Type B pancreatic cell (in vitro differentiated cells): Measurements from ENCODE around the gene TBC1D23. TPM values are rescaled to one million over a fixed set of nuclear protein-coding genes. Genes with fewer than 3 reads are reported as not detected.

ENCODE experiments used
- DNase-seq: peaks from one replicate; pipeline ENCODE4 v3.0.0; 2021; ENCODE audit warnings: mixed read lengths; ENCODE audit not compliant: unreplicated experiment; ENCODE audit errors: extremely low spot score
- H3K27ac Mint-ChIP-seq: 2 replicates; pipeline ENCODE4 v1.8.0; 2021; ENCODE audit warnings: mild to moderate bottlenecking, mixed read lengths
- H3K27me3 Mint-ChIP-seq: 2 replicates; pipeline ENCODE4 v1.8.0; 2021; ENCODE audit warnings: mixed read lengths
- H3K36me3 Mint-ChIP-seq: 2 replicates; pipeline ENCODE4 v1.8.0; 2021; ENCODE audit warnings: mixed read lengths
- H3K4me1 Mint-ChIP-seq: one replicate; pipeline ENCODE4 v1.8.0; 2021; ENCODE audit warnings: mixed read lengths; ENCODE audit not compliant: unreplicated experiment
- H3K4me3 Mint-ChIP-seq: 2 replicates; pipeline ENCODE4 v1.8.0; 2021; ENCODE audit warnings: mild to moderate bottlenecking, mixed read lengths
- H3K9me3 Mint-ChIP-seq: 2 replicates; pipeline ENCODE4 v1.8.0; 2021; ENCODE audit warnings: mixed read lengths
- CTCF ChIP-seq: fragments of 200-600 bp; sonication (generic); conservative IDR thresholded peaks from 2 replicates; pipeline ENCODE4 v1.5.0; 2021; ENCODE audit warnings: antibody characterized with exemption, mild to moderate bottlenecking
- total RNA-seq: library from RNA; stranded (reverse); gene quantifications from 2 replicates; pipeline ENCODE4 v1.2.1, GENCODE V29; 2021; ENCODE audit warnings: low replicate concordance

The TBC1D23 gene
- total RNA-seq, 1 donor from 2014 or later: 39.6 TPM

DNA sequence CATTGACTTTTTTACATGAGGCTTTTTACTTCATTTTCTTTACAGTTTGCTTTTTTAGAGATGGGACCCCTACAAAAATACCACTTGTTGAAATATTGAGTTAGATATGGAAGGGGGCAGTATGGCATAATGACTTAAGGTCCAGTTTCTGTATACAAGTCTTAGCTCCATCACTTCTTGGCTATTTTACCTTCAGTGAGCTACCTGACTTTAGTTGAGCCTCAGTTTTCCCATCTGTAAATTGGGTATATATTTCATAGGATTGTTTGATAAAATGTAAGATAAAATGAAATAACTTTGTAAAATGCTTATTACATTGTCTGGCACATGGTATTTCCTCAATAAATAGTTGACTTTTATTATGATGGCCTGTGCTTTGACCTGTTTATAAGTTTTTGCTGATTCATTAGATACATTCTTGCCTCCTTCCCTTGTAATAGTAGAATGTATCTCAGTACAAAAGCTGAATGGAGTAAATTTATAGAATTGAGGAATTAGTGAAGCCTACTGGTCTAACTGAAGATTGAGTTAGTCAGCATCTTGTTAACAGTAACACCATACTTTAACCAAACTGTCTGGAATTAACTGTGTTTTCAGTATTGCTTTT, 27.6 kb downstream of the TBC1D23 start:
- H3K4me1 Mint-ChIP-seq: no peaks in the 10 kb centered on the region
- H3K9me3 Mint-ChIP-seq: no peaks in the 10 kb centered on the region
- TF ChIP-seq CTCF: no peak
- H3K27me3 Mint-ChIP-seq: no peaks in the 10 kb centered on the region
- H3K4me3 Mint-ChIP-seq: no peak overlapping the region
- H3K36me3 Mint-ChIP-seq: peaks cover 13% of the 10 kb centered on the region
- DNase-seq: no peak
- H3K27ac Mint-ChIP-seq: no peak overlapping the region

GRCh38 chr3:100289339-100289738, 28.5 kb downstream of the TBC1D23 start:
- Mint-ChIP-seq H3K36me3 (peaks cover 13% of the 10 kb centered on the region), H3K27ac (no peak overlapping the region)

GRCh38 chr3:100295089-100295488, 34.3 kb downstream of the TBC1D23 start:
- no peak for TF ChIP-seq CTCF
- no peaks in the 10 kb centered on the region for H3K9me3 Mint-ChIP-seq
- H3K4me1 Mint-ChIP-seq: peaks cover 5% of the 10 kb centered on the region
- peaks cover 10% of the 10 kb centered on the region for H3K36me3 Mint-ChIP-seq
- no peaks in the 10 kb centered on the region for H3K27me3 Mint-ChIP-seq
- no peak overlapping the region for H3K27ac Mint-ChIP-seq
- no peak overlapping the region for H3K4me3 Mint-ChIP-seq
- DNase-seq: no peak

More at GRCh38 chr3:100289339-100289738, 28.5 kb downstream of the TBC1D23 start:
- Mint-ChIP-seq H3K4me3 (no peak overlapping the region), H3K4me1 (no peaks in the 10 kb centered on the region), H3K27me3 (no peaks in the 10 kb centered on the region), H3K9me3 (no peaks in the 10 kb centered on the region)
- no peak for DNase-seq
- TF ChIP-seq CTCF: no peak

DNA sequence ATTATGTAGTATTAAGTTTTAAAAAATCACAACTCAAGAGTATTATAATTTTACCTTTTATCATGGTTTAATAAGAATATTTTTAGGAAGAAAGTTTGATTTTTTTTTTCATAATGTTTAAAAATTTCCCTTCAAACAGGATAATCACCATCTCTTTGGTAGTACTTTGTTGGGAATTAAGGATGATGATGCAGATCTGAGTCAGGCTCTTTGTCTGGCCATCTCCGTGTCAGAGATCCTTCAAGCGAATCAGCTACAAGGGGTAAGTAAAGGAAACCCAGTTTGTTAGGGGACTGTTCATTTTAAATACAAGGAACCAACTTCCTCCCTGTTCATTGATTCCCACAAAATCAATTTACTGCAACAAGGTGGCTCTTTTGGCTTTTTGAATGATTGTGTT, 37.0 kb downstream of the TBC1D23 start:
- Mint-ChIP-seq H3K4me3 (no peak overlapping the region), H3K9me3 (no peaks in the 10 kb centered on the region), H3K27me3 (no peaks in the 10 kb centered on the region), H3K27ac (no peak overlapping the region), H3K36me3 (peaks cover 18% of the 10 kb centered on the region), H3K4me1 (peaks cover 5% of the 10 kb centered on the region)
- no peak for TF ChIP-seq CTCF
- DNase-seq: no peak

DNA sequence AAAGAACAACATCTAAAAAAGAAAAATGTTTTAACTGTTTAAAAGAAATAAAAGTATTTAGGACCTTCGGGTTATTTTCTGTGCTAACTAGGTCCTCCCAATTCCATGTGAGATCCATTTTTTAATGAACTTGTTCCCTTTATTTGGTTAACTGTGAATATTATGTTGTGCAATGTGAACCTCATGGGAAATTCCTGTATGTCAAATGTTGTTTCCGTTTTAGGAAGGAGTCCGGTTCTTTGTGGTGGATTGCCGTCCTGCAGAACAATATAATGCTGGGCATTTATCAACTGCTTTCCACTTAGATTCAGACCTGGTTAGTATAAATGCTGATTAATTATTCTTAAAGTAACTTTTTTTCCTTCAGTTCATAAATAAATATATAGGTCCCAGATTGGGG, 38.2 kb downstream of the TBC1D23 start:
- no peak for TF ChIP-seq CTCF
- Mint-ChIP-seq H3K27ac (no peak overlapping the region), H3K4me3 (no peak overlapping the region), H3K4me1 (peaks cover 5% of the 10 kb centered on the region), H3K27me3 (no peaks in the 10 kb centered on the region), H3K9me3 (no peaks in the 10 kb centered on the region), H3K36me3 (peaks cover 21% of the 10 kb centered on the region)
- DNase-seq: no peak

DNA sequence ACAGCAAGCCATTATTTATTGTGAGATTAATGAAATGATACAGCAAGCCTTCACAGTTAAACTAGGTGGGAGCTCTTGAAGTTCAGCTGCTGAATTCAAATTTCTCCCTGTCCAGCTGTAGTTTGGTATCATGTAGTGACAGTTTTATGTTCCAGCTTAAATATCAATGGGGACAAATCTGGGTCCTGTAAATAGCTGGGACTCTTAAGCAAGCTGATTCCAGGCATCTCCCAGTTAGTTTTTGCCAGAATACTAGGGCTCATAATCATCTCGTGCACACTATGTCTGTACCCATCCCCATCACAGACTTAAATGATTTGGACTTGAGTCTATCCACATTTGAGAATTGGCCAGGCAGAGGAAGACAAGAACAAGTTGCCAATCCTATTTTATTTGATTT, 45.9 kb downstream of the TBC1D23 start:
- TF ChIP-seq CTCF: no peak
- H3K4me3 Mint-ChIP-seq: no peak overlapping the region
- peaks cover 15% of the 10 kb centered on the region for H3K36me3 Mint-ChIP-seq
- no peak overlapping the region for H3K27ac Mint-ChIP-seq
- H3K4me1 Mint-ChIP-seq: no peaks in the 10 kb centered on the region
- no peaks in the 10 kb centered on the region for H3K9me3 Mint-ChIP-seq
- no peaks in the 10 kb centered on the region for H3K27me3 Mint-ChIP-seq
- no peak for DNase-seq
